ENCODE measurements around the gene TNFRSF14.

TNFRSF14 gene

DNA sequence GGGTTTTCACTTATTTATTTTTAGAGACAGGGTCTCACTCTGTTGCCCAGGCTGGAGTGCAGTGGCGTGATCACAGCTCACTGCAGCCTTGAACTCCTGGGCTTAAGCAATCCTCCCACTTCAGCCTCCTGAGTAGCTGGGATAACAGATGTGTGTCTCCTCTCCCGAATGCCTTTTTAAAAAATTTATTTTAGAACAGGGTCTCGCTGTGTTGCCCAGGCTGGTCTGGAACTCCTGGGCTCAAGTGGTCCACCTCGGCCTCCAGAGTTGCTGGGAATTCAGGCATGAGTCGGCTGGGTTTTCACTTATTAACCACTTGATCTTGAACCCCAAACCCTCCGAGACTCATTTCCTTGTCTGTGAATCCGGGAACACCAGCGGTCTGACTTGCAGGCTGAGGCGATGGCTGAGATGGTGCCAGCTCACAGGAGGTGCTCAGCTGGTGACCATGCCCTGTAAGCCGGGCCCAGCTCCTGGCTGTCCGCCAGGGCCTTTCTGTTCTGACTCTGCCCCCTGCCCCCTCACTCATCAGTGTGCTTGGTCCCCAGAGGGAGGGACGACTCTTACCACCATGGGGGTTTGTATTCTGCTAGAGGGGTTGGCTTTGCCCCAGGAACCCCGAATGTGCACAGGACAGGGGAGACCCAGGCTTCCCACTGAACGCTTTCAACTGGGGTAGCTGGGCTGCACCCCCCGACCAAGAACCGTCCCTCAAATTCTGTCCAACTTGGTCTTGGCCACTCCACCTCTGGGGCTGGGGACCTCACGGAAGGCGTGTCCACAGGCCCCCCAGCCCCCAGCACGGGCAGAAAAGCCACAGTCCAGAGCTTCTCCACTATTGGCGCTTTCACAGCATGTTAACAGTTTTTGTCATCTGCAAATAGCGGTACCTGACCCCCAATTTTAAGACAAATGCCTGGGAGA lies 54.1 kb downstream of the TNFRSF14 start:
- TF ChIP-seq OSR1 (CRISPR knock-in tag; IDR thresholded peaks at IDR 0.05): no peak
- no peak for TF ChIP-seq SNAI2 (CRISPR knock-in tag; IDR thresholded peaks at IDR 0.05)
- TF ChIP-seq, protein P1, sequence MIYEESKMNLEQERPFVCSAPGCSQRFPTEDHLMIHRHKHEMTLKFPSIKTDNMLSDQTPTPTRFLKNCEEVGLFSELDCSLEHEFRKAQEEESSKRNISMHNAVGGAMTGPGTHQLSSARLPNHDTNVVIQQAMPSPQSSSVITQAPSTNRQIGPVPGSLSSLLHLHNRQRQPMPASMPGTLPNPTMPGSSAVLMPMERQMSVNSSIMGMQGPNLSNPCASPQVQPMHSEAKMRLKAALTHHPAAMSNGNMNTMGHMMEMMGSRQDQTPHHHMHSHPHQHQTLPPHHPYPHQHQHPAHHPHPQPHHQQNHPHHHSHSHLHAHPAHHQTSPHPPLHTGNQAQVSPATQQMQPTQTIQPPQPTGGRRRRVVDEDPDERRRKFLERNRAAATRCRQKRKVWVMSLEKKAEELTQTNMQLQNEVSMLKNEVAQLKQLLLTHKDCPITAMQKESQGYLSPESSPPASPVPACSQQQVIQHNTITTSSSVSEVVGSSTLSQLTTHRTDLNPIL (CRISPR knock-in tag; IDR thresholded peaks at IDR 0.05; ENCODE audit: low read depth): no peak
- no peak for TF ChIP-seq TOX (CRISPR knock-in tag; IDR thresholded peaks at IDR 0.05; ENCODE audit: borderline replicate concordance)
- no peak for TF ChIP-seq BACH2 (CRISPR knock-in tag; IDR thresholded peaks at IDR 0.05; ENCODE audit: borderline replicate concordance)
- TF ChIP-seq ZNF70 (CRISPR knock-in tag; IDR thresholded peaks at IDR 0.05): no peak
- TF ChIP-seq ISL1 (CRISPR knock-in tag; IDR thresholded peaks at IDR 0.05): no peak
- no peak for TF ChIP-seq ZNF565 (CRISPR knock-in tag; conservative IDR thresholded peaks at IDR 0.05; ENCODE audit: low read depth)
- TF ChIP-seq, protein P2, sequence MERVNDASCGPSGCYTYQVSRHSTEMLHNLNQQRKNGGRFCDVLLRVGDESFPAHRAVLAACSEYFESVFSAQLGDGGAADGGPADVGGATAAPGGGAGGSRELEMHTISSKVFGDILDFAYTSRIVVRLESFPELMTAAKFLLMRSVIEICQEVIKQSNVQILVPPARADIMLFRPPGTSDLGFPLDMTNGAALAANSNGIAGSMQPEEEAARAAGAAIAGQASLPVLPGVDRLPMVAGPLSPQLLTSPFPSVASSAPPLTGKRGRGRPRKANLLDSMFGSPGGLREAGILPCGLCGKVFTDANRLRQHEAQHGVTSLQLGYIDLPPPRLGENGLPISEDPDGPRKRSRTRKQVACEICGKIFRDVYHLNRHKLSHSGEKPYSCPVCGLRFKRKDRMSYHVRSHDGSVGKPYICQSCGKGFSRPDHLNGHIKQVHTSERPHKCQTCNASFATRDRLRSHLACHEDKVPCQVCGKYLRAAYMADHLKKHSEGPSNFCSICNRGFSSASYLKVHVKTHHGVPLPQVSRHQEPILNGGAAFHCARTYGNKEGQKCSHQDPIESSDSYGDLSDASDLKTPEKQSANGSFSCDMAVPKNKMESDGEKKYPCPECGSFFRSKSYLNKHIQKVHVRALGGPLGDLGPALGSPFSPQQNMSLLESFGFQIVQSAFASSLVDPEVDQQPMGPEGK (CRISPR knock-in tag; IDR thresholded peaks at IDR 0.05; ENCODE audit: borderline replicate concordance): no peak
- TF ChIP-seq RARB (CRISPR knock-in tag; IDR thresholded peaks at IDR 0.05): no peak
- no peak for TF ChIP-seq ZFP30 (CRISPR knock-in tag; IDR thresholded peaks at IDR 0.05)
- no peak for TF ChIP-seq TCF4 (CRISPR knock-in tag; IDR thresholded peaks at IDR 0.05; ENCODE audit: borderline replicate concordance)
- TF ChIP-seq, protein P3, sequence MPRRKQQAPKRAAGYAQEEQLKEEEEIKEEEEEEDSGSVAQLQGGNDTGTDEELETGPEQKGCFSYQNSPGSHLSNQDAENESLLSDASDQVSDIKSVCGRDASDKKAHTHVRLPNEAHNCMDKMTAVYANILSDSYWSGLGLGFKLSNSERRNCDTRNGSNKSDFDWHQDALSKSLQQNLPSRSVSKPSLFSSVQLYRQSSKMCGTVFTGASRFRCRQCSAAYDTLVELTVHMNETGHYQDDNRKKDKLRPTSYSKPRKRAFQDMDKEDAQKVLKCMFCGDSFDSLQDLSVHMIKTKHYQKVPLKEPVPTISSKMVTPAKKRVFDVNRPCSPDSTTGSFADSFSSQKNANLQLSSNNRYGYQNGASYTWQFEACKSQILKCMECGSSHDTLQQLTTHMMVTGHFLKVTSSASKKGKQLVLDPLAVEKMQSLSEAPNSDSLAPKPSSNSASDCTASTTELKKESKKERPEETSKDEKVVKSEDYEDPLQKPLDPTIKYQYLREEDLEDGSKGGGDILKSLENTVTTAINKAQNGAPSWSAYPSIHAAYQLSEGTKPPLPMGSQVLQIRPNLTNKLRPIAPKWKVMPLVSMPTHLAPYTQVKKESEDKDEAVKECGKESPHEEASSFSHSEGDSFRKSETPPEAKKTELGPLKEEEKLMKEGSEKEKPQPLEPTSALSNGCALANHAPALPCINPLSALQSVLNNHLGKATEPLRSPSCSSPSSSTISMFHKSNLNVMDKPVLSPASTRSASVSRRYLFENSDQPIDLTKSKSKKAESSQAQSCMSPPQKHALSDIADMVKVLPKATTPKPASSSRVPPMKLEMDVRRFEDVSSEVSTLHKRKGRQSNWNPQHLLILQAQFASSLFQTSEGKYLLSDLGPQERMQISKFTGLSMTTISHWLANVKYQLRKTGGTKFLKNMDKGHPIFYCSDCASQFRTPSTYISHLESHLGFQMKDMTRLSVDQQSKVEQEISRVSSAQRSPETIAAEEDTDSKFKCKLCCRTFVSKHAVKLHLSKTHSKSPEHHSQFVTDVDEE (CRISPR knock-in tag; IDR thresholded peaks at IDR 0.05): no peak
- TF ChIP-seq ARNTL (CRISPR knock-in tag; IDR thresholded peaks at IDR 0.05; ENCODE audit: borderline replicate concordance, low read depth): no peak
- no peak for TF ChIP-seq ZC3H10 (CRISPR knock-in tag; IDR thresholded peaks at IDR 0.05)
- no peak for ATAC-seq

DNA sequence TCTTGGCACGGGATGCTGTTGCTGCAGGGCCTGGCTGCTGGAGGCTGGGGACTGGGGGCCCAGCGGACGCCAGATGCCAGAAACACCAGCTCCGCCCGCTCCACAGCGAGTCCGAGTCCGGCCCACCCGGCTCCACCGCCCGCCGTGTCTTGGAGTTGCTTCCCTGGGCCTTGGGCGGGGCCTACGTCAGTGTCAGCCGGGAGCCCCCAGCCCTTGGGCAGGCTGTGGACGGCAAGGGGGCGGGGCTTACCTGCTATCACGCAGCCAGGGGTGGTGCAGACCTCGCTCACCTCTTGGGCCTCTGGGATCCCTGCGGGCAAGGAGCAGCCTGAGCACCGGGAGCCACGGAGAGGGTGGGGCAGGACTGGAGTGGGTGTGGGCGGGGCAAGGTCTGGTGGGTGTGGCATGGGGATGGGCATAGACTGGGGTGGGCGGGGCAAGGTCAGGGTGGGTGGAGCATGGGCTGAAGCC lies 54.9 kb downstream of the TNFRSF14 start:
- TF ChIP-seq, protein P4, sequence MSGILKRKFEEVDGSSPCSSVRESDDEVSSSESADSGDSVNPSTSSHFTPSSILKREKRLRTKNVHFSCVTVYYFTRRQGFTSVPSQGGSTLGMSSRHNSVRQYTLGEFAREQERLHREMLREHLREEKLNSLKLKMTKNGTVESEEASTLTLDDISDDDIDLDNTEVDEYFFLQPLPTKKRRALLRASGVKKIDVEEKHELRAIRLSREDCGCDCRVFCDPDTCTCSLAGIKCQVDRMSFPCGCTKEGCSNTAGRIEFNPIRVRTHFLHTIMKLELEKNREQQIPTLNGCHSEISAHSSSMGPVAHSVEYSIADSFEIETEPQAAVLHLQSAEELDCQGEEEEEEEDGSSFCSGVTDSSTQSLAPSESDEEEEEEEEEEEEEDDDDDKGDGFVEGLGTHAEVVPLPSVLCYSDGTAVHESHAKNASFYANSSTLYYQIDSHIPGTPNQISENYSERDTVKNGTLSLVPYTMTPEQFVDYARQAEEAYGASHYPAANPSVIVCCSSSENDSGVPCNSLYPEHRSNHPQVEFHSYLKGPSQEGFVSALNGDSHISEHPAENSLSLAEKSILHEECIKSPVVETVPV (CRISPR knock-in tag; IDR thresholded peaks at IDR 0.05): no peak
- TF ChIP-seq CSDC2 (CRISPR knock-in tag; IDR thresholded peaks at IDR 0.05) (no peak), GLIS3 (CRISPR knock-in tag; IDR thresholded peaks at IDR 0.05) (no peak), ZC3H10 (CRISPR knock-in tag; IDR thresholded peaks at IDR 0.05) (no peak), ARNTL (CRISPR knock-in tag; IDR thresholded peaks at IDR 0.05; ENCODE audit: borderline replicate concordance, low read depth) (no peak), OSR1 (CRISPR knock-in tag; IDR thresholded peaks at IDR 0.05) (no peak)
- TF ChIP-seq, protein P5, sequence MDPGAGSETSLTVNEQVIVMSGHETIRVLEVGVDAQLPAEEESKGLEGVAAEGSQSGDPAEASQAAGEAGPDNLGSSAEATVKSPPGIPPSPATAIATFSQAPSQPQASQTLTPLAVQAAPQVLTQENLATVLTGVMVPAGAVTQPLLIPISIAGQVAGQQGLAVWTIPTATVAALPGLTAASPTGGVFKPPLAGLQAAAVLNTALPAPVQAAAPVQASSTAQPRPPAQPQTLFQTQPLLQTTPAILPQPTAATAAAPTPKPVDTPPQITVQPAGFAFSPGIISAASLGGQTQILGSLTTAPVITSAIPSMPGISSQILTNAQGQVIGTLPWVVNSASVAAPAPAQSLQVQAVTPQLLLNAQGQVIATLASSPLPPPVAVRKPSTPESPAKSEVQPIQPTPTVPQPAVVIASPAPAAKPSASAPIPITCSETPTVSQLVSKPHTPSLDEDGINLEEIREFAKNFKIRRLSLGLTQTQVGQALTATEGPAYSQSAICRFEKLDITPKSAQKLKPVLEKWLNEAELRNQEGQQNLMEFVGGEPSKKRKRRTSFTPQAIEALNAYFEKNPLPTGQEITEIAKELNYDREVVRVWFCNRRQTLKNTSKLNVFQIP (CRISPR knock-in tag; IDR thresholded peaks at IDR 0.05; ENCODE audit: borderline replicate concordance, low read depth): no peak
- TF ChIP-seq, protein P2 (CRISPR knock-in tag; IDR thresholded peaks at IDR 0.05; ENCODE audit: borderline replicate concordance): no peak
- ATAC-seq: peak; percentile 66; the same call in 2 of the 3 replicates

Measured in SK-N-SH treated with all-trans-retinoic acid at 6 μM for 48 hours (cell line).